Liver (tissue), 3 donors: ENCODE measurements around the gene KCNN1.

Source experiments
- CTCF ChIP-seq: fragments of 150-350 bp; IDR thresholded peaks from 2 replicates; pipeline ENCODE4 v1.5.1; 2017; ENCODE audit warnings: improper control_type of control experiment, low read depth, low read length; ENCODE audit not compliant: missing input control
- SP1 ChIP-seq: IDR thresholded peaks from 2 replicates; pipeline ENCODE4 v1.6.1; 2018; ENCODE audit warnings: antibody characterized with exemption, mild to moderate bottlenecking
- donor health status: healthy.
- donor health status: healthy.

GRCh38 chr19:18000480-18000914 is 33.6 kb downstream of the KCNN1 start:
- TF ChIP-seq CTCF, result no peak
- no peak for TF ChIP-seq SP1
